ENCODE data around the gene MED12. TPM values are rescaled to one million over a fixed set of nuclear protein-coding genes. Genes with fewer than 3 reads are reported as not detected.

MED12 gene
- total RNA-seq, 1 donor from 2014 or later: 27.0 TPM

DNA sequence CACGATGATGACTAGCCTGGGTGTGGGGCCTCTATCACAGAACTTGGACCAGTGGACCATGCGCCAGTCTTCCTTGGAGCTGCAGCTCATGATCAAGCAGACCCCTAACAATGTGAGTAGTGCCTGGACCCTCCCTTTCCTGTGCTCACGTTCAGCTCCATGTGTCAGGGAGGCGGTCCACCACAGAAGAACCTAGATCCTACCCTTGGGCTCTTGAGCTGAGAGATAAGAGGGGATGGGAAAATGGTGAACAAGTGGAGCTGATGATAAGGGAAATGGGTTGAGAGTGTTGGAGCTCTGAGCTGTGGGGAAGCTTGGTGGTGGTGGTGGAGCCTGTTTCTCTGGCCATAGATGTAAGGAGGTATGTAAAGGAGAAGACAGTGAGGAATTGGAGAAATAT lies 13.1 kb downstream of the MED12 start:
- Histone ChIP-seq H3K4me3 (no peak overlapping the region), H3K4me1 (no peaks in the 10 kb centered on the region), H3K4me2 (no peak overlapping the region), H3K27ac (no peak overlapping the region), H4K20me1 (ENCODE audit: low read depth) (no peaks in the 10 kb centered on the region), H3K36me3 (no peaks in the 10 kb centered on the region), H3K79me2 (ENCODE audit: low read depth) (no peaks in the 10 kb centered on the region), H2AFZ (replicated peaks) (no peak overlapping the region), H3F3A (ENCODE audit: low read depth) (no peaks in the 10 kb centered on the region), H3K9ac (no peak overlapping the region), H3K9me3 (ENCODE audit: low read depth) (no peaks in the 10 kb centered on the region), H3K27me3 (no peaks in the 10 kb centered on the region)
- no peak overlapping the region for H3K4me3 Mint-ChIP-seq
- H3K4me1 Mint-ChIP-seq: peaks cover 9% of the 10 kb centered on the region
- TF ChIP-seq EZH2 (IDR thresholded peaks at IDR 0.05) (no peak), EZH2phosphoT487 (IDR thresholded peaks at IDR 0.05) (no peak)
- TF ChIP-seq, protein P1, sequence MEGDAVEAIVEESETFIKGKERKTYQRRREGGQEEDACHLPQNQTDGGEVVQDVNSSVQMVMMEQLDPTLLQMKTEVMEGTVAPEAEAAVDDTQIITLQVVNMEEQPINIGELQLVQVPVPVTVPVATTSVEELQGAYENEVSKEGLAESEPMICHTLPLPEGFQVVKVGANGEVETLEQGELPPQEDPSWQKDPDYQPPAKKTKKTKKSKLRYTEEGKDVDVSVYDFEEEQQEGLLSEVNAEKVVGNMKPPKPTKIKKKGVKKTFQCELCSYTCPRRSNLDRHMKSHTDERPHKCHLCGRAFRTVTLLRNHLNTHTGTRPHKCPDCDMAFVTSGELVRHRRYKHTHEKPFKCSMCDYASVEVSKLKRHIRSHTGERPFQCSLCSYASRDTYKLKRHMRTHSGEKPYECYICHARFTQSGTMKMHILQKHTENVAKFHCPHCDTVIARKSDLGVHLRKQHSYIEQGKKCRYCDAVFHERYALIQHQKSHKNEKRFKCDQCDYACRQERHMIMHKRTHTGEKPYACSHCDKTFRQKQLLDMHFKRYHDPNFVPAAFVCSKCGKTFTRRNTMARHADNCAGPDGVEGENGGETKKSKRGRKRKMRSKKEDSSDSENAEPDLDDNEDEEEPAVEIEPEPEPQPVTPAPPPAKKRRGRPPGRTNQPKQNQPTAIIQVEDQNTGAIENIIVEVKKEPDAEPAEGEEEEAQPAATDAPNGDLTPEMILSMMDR (IDR thresholded peaks at IDR 0.05): no peak
- H3K9me3 Mint-ChIP-seq: peaks cover 15% of the 10 kb centered on the region
- H3K36me3 Mint-ChIP-seq: peaks cover 36% of the 10 kb centered on the region
- no peak for DNase-seq (ENCODE audit: low spot score)
- H3K27me3 Mint-ChIP-seq (ENCODE audit: insufficient read depth, low read depth): peaks cover 2% of the 10 kb centered on the region
- H3K27ac Mint-ChIP-seq: no peak overlapping the region

DNA sequence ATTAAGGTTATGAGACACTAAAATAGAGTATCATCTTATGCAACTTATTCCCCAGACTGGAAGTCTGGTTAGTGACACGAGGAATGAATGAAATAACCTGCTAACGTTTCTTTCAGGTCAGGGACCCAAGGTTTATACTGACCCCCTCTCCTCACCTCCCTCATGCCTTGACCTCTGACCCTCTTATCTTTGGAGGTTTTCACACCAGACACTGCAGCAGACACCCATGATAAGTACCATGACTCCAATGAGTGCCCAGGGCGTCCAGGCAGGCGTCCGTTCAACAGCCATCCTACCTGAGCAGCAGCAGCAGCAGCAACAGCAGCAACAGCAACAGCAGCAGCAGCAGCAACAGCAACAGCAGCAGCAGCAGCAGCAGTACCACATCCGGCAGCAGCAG lies 22.0 kb downstream of the MED12 start:
- peaks cover 7% of the 10 kb centered on the region for H3K4me1 Mint-ChIP-seq
- H3K27ac Mint-ChIP-seq: no peak overlapping the region
- Histone ChIP-seq H3F3A (ENCODE audit: low read depth) (peaks cover 8% of the 10 kb centered on the region), H3K4me1 (no peaks in the 10 kb centered on the region), H2AFZ (replicated peaks) (no peak overlapping the region), H3K79me2 (ENCODE audit: low read depth) (no peaks in the 10 kb centered on the region), H3K27ac (no peak overlapping the region), H3K4me3 (no peak overlapping the region), H3K4me2 (no peak overlapping the region), H3K9ac (no peak overlapping the region), H4K20me1 (ENCODE audit: low read depth) (no peaks in the 10 kb centered on the region), H3K36me3 (no peaks in the 10 kb centered on the region), H3K9me3 (ENCODE audit: low read depth) (no peaks in the 10 kb centered on the region), H3K27me3 (no peaks in the 10 kb centered on the region)
- H3K27me3 Mint-ChIP-seq (ENCODE audit: insufficient read depth, low read depth): peaks cover 14% of the 10 kb centered on the region
- H3K36me3 Mint-ChIP-seq: peaks cover 14% of the 10 kb centered on the region
- TF ChIP-seq EZH2 (IDR thresholded peaks at IDR 0.05) (no peak), EZH2phosphoT487 (IDR thresholded peaks at IDR 0.05) (no peak)
- TF ChIP-seq, protein P1 (IDR thresholded peaks at IDR 0.05): no peak
- peaks cover 5% of the 10 kb centered on the region for H3K9me3 Mint-ChIP-seq
- DNase-seq (ENCODE audit: low spot score): no peak
- no peak overlapping the region for H3K4me3 Mint-ChIP-seq

DNA sequence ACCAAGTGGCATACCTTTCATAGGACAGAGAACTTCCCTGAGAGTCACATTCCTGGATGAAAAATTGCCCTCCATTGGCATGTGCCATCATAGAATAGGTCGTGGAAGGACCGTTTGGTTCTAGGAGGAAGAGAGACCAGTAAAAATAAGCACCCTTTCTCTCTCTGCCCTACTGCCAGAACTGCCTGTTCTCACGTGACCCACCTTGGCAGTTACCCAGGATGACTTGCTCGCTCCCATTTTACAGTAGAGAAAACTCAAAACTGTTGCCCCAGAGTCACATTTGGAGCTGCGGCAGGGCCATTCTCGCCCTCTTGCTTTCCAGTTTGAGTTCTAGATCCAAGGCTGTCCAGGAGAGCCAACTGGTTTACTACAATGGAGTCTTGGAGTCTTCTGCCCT lies 25.1 kb downstream of the MED12 start:
- Histone ChIP-seq H4K20me1 (ENCODE audit: low read depth) (no peaks in the 10 kb centered on the region), H3K9me3 (ENCODE audit: low read depth) (no peaks in the 10 kb centered on the region), H3K27me3 (no peaks in the 10 kb centered on the region), H3K4me1 (no peaks in the 10 kb centered on the region), H2AFZ (replicated peaks) (no peak overlapping the region), H3K36me3 (no peaks in the 10 kb centered on the region), H3K9ac (no peak overlapping the region), H3K4me2 (no peak overlapping the region), H3F3A (ENCODE audit: low read depth) (peaks cover 8% of the 10 kb centered on the region), H3K79me2 (ENCODE audit: low read depth) (peaks cover 4% of the 10 kb centered on the region), H3K27ac (no peak overlapping the region), H3K4me3 (no peak overlapping the region)
- Mint-ChIP-seq H3K4me3 (peak overlapping the region; percentile 92), H3K4me1 (peaks cover 20% of the 10 kb centered on the region), H3K27ac (no peak overlapping the region), H3K36me3 (peaks cover 10% of the 10 kb centered on the region), H3K27me3 (ENCODE audit: insufficient read depth, low read depth) (peaks cover 14% of the 10 kb centered on the region), H3K9me3 (peaks cover 8% of the 10 kb centered on the region)
- DNase-seq (ENCODE audit: low spot score): no peak
- no peak for TF ChIP-seq EZH2phosphoT487 (IDR thresholded peaks at IDR 0.05)
- TF ChIP-seq, protein P1 (IDR thresholded peaks at IDR 0.05): no peak
- no peak for TF ChIP-seq EZH2 (IDR thresholded peaks at IDR 0.05)
